ENCODE measurements around the gene TRPM2. TPM values are rescaled to one million over a fixed set of nuclear protein-coding genes. Genes with fewer than 3 reads are reported as not detected.

The TRPM2 gene
- total RNA-seq, 1 experiment from 2014 or later = 0.26 TPM

DNA sequence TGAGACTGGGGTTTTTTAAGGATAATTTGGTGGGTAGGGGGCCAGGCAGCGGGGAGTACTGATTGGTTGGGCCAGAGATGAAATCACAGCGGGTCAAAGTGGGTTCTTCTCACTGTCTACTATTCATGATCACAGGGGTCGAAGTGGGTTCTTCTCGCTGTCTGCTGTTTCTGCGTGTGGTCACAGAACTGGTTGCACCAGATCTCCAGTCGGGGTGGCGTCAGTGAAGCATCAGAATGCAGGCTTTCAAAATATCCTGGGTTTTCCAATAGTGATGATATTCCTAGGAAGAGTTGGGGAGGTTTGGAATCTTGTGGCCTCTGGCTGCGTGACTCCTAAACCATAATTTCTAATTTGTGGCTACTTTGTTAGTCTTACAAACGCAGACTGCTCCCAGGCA is 45.1 kb downstream of the TRPM2 start:
- BruUV-seq (replicated peaks) = no TSS peak
- TF ChIP-seq SIN3A (IDR thresholded peaks at IDR 0.05; ENCODE audit: borderline replicate concordance, insufficient read depth, low read depth, low read length) = no peak
- no peak for TF ChIP-seq POLR2AphosphoS5 (IDR thresholded peaks at IDR 0.05; ENCODE audit: low read depth, low read length)
- TF ChIP-seq REST (IDR thresholded peaks at IDR 0.05; ENCODE audit: insufficient read depth in 1 of 2, low read depth in 2 of 2, low read length in 1 of 2) = no peak
- in situ Hi-C loops (cut with HindIII; ENCODE audit: low pct_unique_long_range_greater_than_20kb, low sequenced_read_pairs) = no loop called here
- CTCF ChIA-PET = no interaction called here
- POLR2A ChIA-PET = no interaction called here
- no peak for DNase-seq (ENCODE audit: low read depth, low spot score)
- no peak for ATAC-seq
- Histone ChIP-seq H3K4me3 (ENCODE audit: low read depth in 2 of 2, low read length in 2 of 2) (no peak overlapping the region), H3K9me3 (ENCODE audit: control insufficient read depth, insufficient read depth, low read depth, low read length) (no peaks in the 10 kb centered on the region), H3K27me3 (ENCODE audit: control insufficient read depth, insufficient read depth, low read length) (no peaks in the 10 kb centered on the region), H3K36me3 (ENCODE audit: control insufficient read depth, insufficient read depth, low read length) (no peaks in the 10 kb centered on the region), H3K27ac (ENCODE audit: low read length) (no peak overlapping the region), H3K4me1 (ENCODE audit: control insufficient read depth, insufficient read depth, low read length) (no peaks in the 10 kb centered on the region)
- intact Hi-C loops (cut with micrococcal nuclease; ENCODE audit: unreplicated experiment) = no loop called here

DNA sequence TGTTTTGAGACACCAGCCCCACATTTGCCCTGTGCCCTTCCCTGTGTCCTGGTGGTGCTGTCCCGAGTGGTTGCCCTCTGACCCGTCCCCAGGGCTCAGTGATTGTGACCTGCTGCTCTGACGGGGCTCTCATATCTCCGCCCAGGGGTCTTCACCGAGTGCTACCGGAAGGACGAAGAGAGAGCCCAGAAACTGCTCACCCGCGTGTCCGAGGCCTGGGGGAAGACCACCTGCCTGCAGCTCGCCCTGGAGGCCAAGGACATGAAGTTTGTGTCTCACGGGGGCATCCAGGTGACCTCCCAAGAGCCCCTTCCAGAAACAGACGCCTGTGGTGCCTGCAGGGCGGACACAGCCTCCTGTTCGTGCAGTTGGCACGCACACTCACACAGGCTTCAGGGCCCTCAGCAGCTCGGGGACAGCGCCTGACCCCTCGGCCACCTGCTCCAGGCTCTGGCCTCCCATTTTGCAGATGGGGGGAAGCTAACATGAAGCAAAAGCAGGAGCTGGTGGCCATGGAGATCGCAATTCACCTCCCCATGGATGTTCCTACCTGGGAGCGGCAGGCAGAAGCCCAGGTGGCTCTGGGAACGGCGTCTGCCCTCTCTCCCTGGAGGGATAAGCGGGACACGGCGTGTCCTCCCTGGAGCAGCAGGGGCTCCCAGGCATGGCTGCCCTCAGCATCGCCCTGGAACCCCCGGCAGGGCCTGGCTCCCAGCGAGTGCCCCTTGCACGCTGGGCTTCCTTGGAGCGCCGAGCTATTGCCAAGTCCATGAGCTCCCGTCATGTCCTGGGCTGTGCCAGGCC is 45.9 kb downstream of the TRPM2 start:
- Histone ChIP-seq H3K27ac (ENCODE audit: low read length) (no peak overlapping the region), H3K9me3 (ENCODE audit: control insufficient read depth, insufficient read depth, low read depth, low read length) (no peaks in the 10 kb centered on the region), H3K27me3 (ENCODE audit: control insufficient read depth, insufficient read depth, low read length) (no peaks in the 10 kb centered on the region), H3K4me3 (ENCODE audit: low read depth in 2 of 2, low read length in 2 of 2) (no peak overlapping the region), H3K4me1 (ENCODE audit: control insufficient read depth, insufficient read depth, low read length) (no peaks in the 10 kb centered on the region), H3K36me3 (ENCODE audit: control insufficient read depth, insufficient read depth, low read length) (no peaks in the 10 kb centered on the region)
- ATAC-seq (no peak), DNase-seq (ENCODE audit: low read depth, low spot score) (no peak)
- intact Hi-C loops (cut with micrococcal nuclease; ENCODE audit: unreplicated experiment) (no loop called here), in situ Hi-C loops (cut with HindIII; ENCODE audit: low pct_unique_long_range_greater_than_20kb, low sequenced_read_pairs) (no loop called here)
- no TSS peak for BruUV-seq (replicated peaks)
- ChIA-PET CTCF (no interaction called here), POLR2A (no interaction called here)
- TF ChIP-seq POLR2AphosphoS5 (IDR thresholded peaks at IDR 0.05; ENCODE audit: low read depth, low read length) = no peak
- no peak for TF ChIP-seq REST (IDR thresholded peaks at IDR 0.05; ENCODE audit: insufficient read depth in 1 of 2, low read depth in 2 of 2, low read length in 1 of 2)
- no peak for TF ChIP-seq CTCF (IDR thresholded peaks at IDR 0.05)
